ENCODE measurements around the gene SSC5D. TPM values are rescaled to one million over a fixed set of nuclear protein-coding genes. Genes with fewer than 3 reads are reported as not detected.

SSC5D gene
- total and polyA plus RNA-seq, 9 of the 15 experiments (the other 6 are each of a cell fraction or from before 2014, with no cell fraction given) = 0.04 to 0.71 (median 0.14) TPM; not detected in 2

- 0 out of 2 replicates have a peak, but pooled peaks have one; percentile 22 for TF ChIP-seq RREB1 (CRISPR knock-in tag; IDR thresholded peaks at IDR 0.05)
- no peak for TF ChIP-seq ZNF253 (CRISPR knock-in tag; conservative IDR thresholded peaks at IDR 0.05)
- TF ChIP-seq STAT5A (IDR thresholded peaks at IDR 0.05; ENCODE audit: borderline replicate concordance, low read length) = no peak
- TF ChIP-seq SREBF2 (CRISPR knock-in tag; IDR thresholded peaks at IDR 0.05) = no peak
- peak; percentile 99 for TF ChIP-seq ZBTB49 (CRISPR knock-in tag; IDR thresholded peaks at IDR 0.05; ENCODE audit: borderline replicate concordance)
- no peak for TF ChIP-seq GATAD2B (IDR thresholded peaks at IDR 0.05; ENCODE audit: borderline replicate concordance)
- TF ChIP-seq PHF8 (IDR thresholded peaks at IDR 0.05; ENCODE audit: borderline replicate concordance, low read length) = peak; percentile 19; the same call in 1 of the 2 replicates
- TF ChIP-seq XRCC4 (IDR thresholded peaks at IDR 0.05; ENCODE audit: extremely low read depth, insufficient read depth, insufficient read length) = no peak
- TF ChIP-seq RUNX1 (IDR thresholded peaks at IDR 0.05; ENCODE audit: low read depth) = no peak
- no peak for TF ChIP-seq BCLAF1 (IDR thresholded peaks at IDR 0.05; ENCODE audit: borderline replicate concordance in 1 of 2, control insufficient read depth in 1 of 2, low read depth in 2 of 2, low read length in 1 of 2)
- no peak for TF ChIP-seq HNRNPLL (IDR thresholded peaks at IDR 0.05; ENCODE audit: low read depth, low read length, poor library complexity, severe bottlenecking)
- TF ChIP-seq HIVEP1 (CRISPR knock-in tag; IDR thresholded peaks at IDR 0.05) = no peak
- 0 out of 4 replicates have a peak, but pooled peaks of 1 of the 2 experiments have one; percentile 15 for TF ChIP-seq MLLT1 (IDR thresholded peaks at IDR 0.05)
Observed at GRCh38 chr19:55503502-55504251, 15.4 kb downstream of the SSC5D start (continued).
